GM23338 (cell line): ENCODE data around the gene CTNNA3. TPM values are rescaled to one million over a fixed set of nuclear protein-coding genes. Genes with fewer than 3 reads are reported as not detected.

Experiments
- ATAC-seq: fragments of 200-7000 bp; cut with Tn5 transposase; 3 replicates; pipeline ENCODE4 v1.9.1; 2020
- DNase-seq: peaks from one replicate; pipeline ENCODE4 v3.0.0-alpha.2; 2015; ENCODE audit warnings: low spot score
- H2AFZ ChIP-seq: fragments of 200-600 bp; sonication (generic); 2 replicates; pipeline ENCODE4 v1.8.0; 2016; ENCODE audit warnings: antibody characterized with exemption, mild to moderate bottlenecking, moderate library complexity
- H3F3A ChIP-seq: fragments of 200-600 bp; sonication (generic); replicated peaks from 2 replicates; pipeline ENCODE4 v1.8.0; 2017; ENCODE audit warnings: antibody characterized with exemption, mixed run types, low read depth
- H3K27ac ChIP-seq: fragments of 200-600 bp; sonication (generic); 2 replicates; pipeline ENCODE4 v1.6.1; 2016; ENCODE audit warnings: low read depth
- H3K27me3 ChIP-seq: fragments of 200-600 bp; sonication (generic); 2 replicates; pipeline ENCODE4 v1.8.0; 2016; ENCODE audit warnings: mild to moderate bottlenecking, mixed run types, moderate library complexity; ENCODE audit not compliant: insufficient read depth
- H3K36me3 ChIP-seq: fragments of 200-600 bp; sonication (generic); 2 replicates; pipeline ENCODE4 v1.8.0; 2016; ENCODE audit warnings: mild to moderate bottlenecking; ENCODE audit not compliant: insufficient read depth
- H3K4me1 ChIP-seq: fragments of 200-600 bp; sonication (generic); 2 replicates; pipeline ENCODE4 v1.8.0; 2016; ENCODE audit warnings: mild to moderate bottlenecking, moderate library complexity; ENCODE audit not compliant: insufficient read depth
- H3K4me2 ChIP-seq: fragments of 200-600 bp; sonication (generic); 2 replicates; pipeline ENCODE4 v1.7.1; 2017; ENCODE audit warnings: mixed run types
- H3K4me3 ChIP-seq: fragments of 200-600 bp; sonication (generic); 2 replicates; pipeline ENCODE4 v1.6.1; 2016; ENCODE audit warnings: mixed run types
- H3K79me2 ChIP-seq: fragments of 200-600 bp; sonication (generic); replicated peaks from 2 replicates; pipeline ENCODE4 v1.8.0; 2017; ENCODE audit warnings: mild to moderate bottlenecking; ENCODE audit not compliant: insufficient read depth
- H3K9me2 ChIP-seq: fragments of 200-600 bp; sonication (generic); 2 replicates; pipeline ENCODE4 v1.8.0; 2017; ENCODE audit not compliant: insufficient read depth
- H4K20me1 ChIP-seq: fragments of 200-600 bp; sonication (generic); replicated peaks from 2 replicates; pipeline ENCODE4 v1.8.0; 2017; ENCODE audit warnings: mild to moderate bottlenecking; ENCODE audit not compliant: insufficient read depth
- H3K27ac Mint-ChIP-seq: 2 replicates; pipeline ENCODE4 v1.8.0; 2020; ENCODE audit warnings: inconsistent platforms, mild to moderate bottlenecking, moderate library complexity, mixed read lengths
- H3K27me3 Mint-ChIP-seq: 3 replicates; pipeline ENCODE4 v1.8.0; 2022; ENCODE audit warnings: low read depth, mild to moderate bottlenecking, moderate library complexity, mixed read lengths, inconsistent platforms; ENCODE audit not compliant: insufficient read depth, poor library complexity
- H3K36me3 Mint-ChIP-seq: 3 replicates; pipeline ENCODE4 v1.8.0; 2021; ENCODE audit warnings: low read depth, mild to moderate bottlenecking, inconsistent platforms, moderate library complexity, mixed read lengths
- H3K4me1 Mint-ChIP-seq: 3 replicates; pipeline ENCODE4 v1.8.0; 2020; ENCODE audit warnings: mild to moderate bottlenecking, inconsistent platforms, mixed read lengths
- H3K4me3 Mint-ChIP-seq: 3 replicates; pipeline ENCODE4 v1.8.0; 2021; ENCODE audit warnings: moderate library complexity, mild to moderate bottlenecking, inconsistent platforms, mixed read lengths
- H3K9me3 Mint-ChIP-seq: 3 replicates; pipeline ENCODE4 v1.8.0; 2020; ENCODE audit warnings: moderate library complexity, mild to moderate bottlenecking, inconsistent platforms, mixed read lengths
- CTCF ChIP-seq, 2 experiments: fragments of 200-600 bp in 1 of 2; sonication (generic) in 1 of 2; conservative IDR thresholded peaks; 2 replicates each; pipeline versions ENCODE4 v1.5.1 to v1.6.1; 2016 to 2017; ENCODE audit warnings: antibody characterized with exemption in 2 of 2, low read depth in 2 of 2, mild to moderate bottlenecking in 2 of 2, moderate library complexity in 1 of 2
- ETS1 ChIP-seq: IDR thresholded peaks from 2 replicates; pipeline ENCODE4 v1.6.1; 2016; ENCODE audit warnings: antibody characterized with exemption
- NANOG ChIP-seq: IDR thresholded peaks from 2 replicates; pipeline ENCODE4 v1.6.1; 2016; ENCODE audit warnings: antibody characterized with exemption, borderline replicate concordance
- POLR2AphosphoS5 ChIP-seq: IDR thresholded peaks from 2 replicates; pipeline ENCODE4 v1.6.1; 2016; ENCODE audit warnings: antibody characterized with exemption, low read depth
- ZNF462 ChIP-seq: fragments of 250-450 bp; sonication (Bioruptor Pico); IDR thresholded peaks from 2 replicates; pipeline ENCODE4 v1.5.0; 2020; ENCODE audit warnings: mild to moderate bottlenecking, moderate library complexity
- polyA plus RNA-seq: library from polyadenylated mRNA; unstranded; fragments of >200 nt; fragmentation: Nextera tagmentation; extraction: Ambion mirVana; gene quantifications from 2 replicates; pipeline ENCODE4 v1.2.1, GENCODE V29; 2016
- total RNA-seq: library from RNA; depleted of rRNA; stranded (reverse); fragments of >200 nt; shearing (Covaris generic); gene quantifications from 2 replicates; pipeline ENCODE4 v1.2.3, GENCODE V29; 2014

The CTNNA3 gene
- total and polyA plus RNA-seq, 2 experiments from 2014 or later = 0.71 to 3.3 TPM

GRCh38 chr10:67612176-67612575 is 83.8 kb downstream of the CTNNA3 start (continued):
- no peak for TF ChIP-seq ZNF462 (CRISPR knock-in tag)
- no peak for TF ChIP-seq NANOG

- peaks cover 4% of the 10 kb centered on the region; the same call in 2 of the 3 replicates for H3K36me3 Mint-ChIP-seq
- peaks cover 22% of the 10 kb centered on the region for H3K4me1 Mint-ChIP-seq
- Histone ChIP-seq H3K4me1 (peaks cover 11% of the 10 kb centered on the region; the same call in 1 of the 2 replicates), H3K27ac (peak overlapping the region; percentile 8; the same call in 1 of the 2 replicates), H2AFZ (no peak overlapping the region), H3K4me2 (no peak overlapping the region), H3K79me2 (no peaks in the 10 kb centered on the region), H3K9me2 (no peaks in the 10 kb centered on the region; the same call in 1 of the 2 replicates), H3K27me3 (no peaks in the 10 kb centered on the region), H3K36me3 (no peaks in the 10 kb centered on the region; the same call in 1 of the 2 replicates), H4K20me1 (no peaks in the 10 kb centered on the region), H3F3A (no peaks in the 10 kb centered on the region), H3K4me3 (no peak overlapping the region)
- ATAC-seq (peak; percentile 67), DNase-seq (peak; percentile 57)
- H3K27me3 Mint-ChIP-seq = peaks cover 6% of the 10 kb centered on the region
- H3K4me3 Mint-ChIP-seq = no peak overlapping the region
- H3K9me3 Mint-ChIP-seq = peaks cover 14% of the 10 kb centered on the region
- H3K27ac Mint-ChIP-seq = peak overlapping the region; percentile 54; the same call in 1 of the 2 replicates
- TF ChIP-seq ETS1 (no peak), CTCF (conservative IDR thresholded peaks at IDR 0.05; ENCODE audit: low read depth in 2 of 2) (peak; percentile 18 to 20; a peak in 1 of 4 replicates), POLR2AphosphoS5 (no peak), NANOG (peak; percentile 55; the same call in 1 of the 2 replicates)
Measured at GRCh38 chr10:67609996-67610793, 85.8 kb downstream of the CTNNA3 start.
